H1 (cell line): ENCODE data around the gene RIPK4. TPM values are rescaled to one million over a fixed set of nuclear protein-coding genes. Genes with fewer than 3 reads are reported as not detected.

ENCODE experiments used
- CTCF ChIA-PET: fragments of 300-600 bp; sonication (Branson Sonifier 250); formaldehyde crosslinking; loops from one replicate; lab custom pipeline; 2021; ENCODE audit not compliant: partially characterized antibody; lab: Charles Lee
- POLR2A ChIA-PET: fragments of 300-600 bp; sonication (Branson Sonifier 250); formaldehyde crosslinking; loops from one replicate; lab custom pipeline; 2021; ENCODE audit warnings: inconsistent platforms; ENCODE audit not compliant: partially characterized antibody; lab: Charles Lee
- DNase-seq, 2 experiments: peaks; one replicate each; pipeline versions ENCODE4 v3.0.0 to v3.0.0-alpha.2; 2010 to 2022; ENCODE audit warnings: low spot score in 2 of 2, low read depth in 1 of 2, mixed read lengths in 1 of 2
- FAIRE-seq: peaks from 2 replicates; lab custom pipeline; 2011; peaks lifted over from hg19 to GRCh38; lab: Jason Lieb, UNC
- H2AFZ ChIP-seq: 2 replicates; pipeline ENCODE4 v1.8.1; 2012; ENCODE audit warnings: low read length, inconsistent platforms
- H2AK5ac ChIP-seq: 2 replicates; pipeline ENCODE4 v1.6.1; 2013; ENCODE audit warnings: low read depth, low read length
- H2BK120ac ChIP-seq: replicated peaks from 2 replicates; pipeline ENCODE3; 2013; ENCODE audit warnings: low read depth, low read length, inconsistent platforms
- H2BK12ac ChIP-seq: 2 replicates; pipeline ENCODE4 v1.6.1; 2013; ENCODE audit warnings: low read depth, low read length
- H2BK15ac ChIP-seq: 2 replicates; pipeline ENCODE4 v1.6.1; 2013; ENCODE audit warnings: low read length
- H2BK20ac ChIP-seq: 2 replicates; pipeline ENCODE4 v1.6.1; 2013; ENCODE audit warnings: low read length
- H2BK5ac ChIP-seq: 2 replicates; pipeline ENCODE4 v1.6.1; 2013; ENCODE audit warnings: low read depth, low read length
- H3K14ac ChIP-seq: 2 replicates; pipeline ENCODE4 v1.6.1; 2013; ENCODE audit warnings: inconsistent platforms; ENCODE audit not compliant: insufficient read length
- H3K18ac ChIP-seq: 2 replicates; pipeline ENCODE4 v1.6.1; 2013; ENCODE audit warnings: low read length; ENCODE audit errors: extremely low read depth
- H3K23ac ChIP-seq: 2 replicates; pipeline ENCODE4 v1.6.1; 2013; ENCODE audit warnings: inconsistent platforms; ENCODE audit not compliant: insufficient read length
- H3K23me2 ChIP-seq: 2 replicates; pipeline ENCODE4 v1.6.1; 2013; ENCODE audit warnings: low read depth, low read length
- H3K27ac ChIP-seq: 2 replicates; pipeline ENCODE4 v1.6.1; 2011; ENCODE audit warnings: low read depth, low read length, inconsistent platforms
- H3K27me3 ChIP-seq, 4 experiments: replicated peaks in 1 of 4; 1 replicate in 1 of 4; 2 replicates in 3 of 4; pipeline versions ENCODE4 v1.6.1 to v1.8.1; 2011 to 2013; ENCODE audit warnings: low read length in 3 of 4, mild to moderate bottlenecking in 3 of 4, inconsistent platforms in 2 of 4, mixed read lengths in 2 of 4, moderate library complexity in 1 of 4; ENCODE audit not compliant: control insufficient read depth in 3 of 4, insufficient read depth in 3 of 4; ENCODE audit errors: extremely low read depth in 1 of 4
- H3K36me3 ChIP-seq, 4 experiments: 2 replicates each; pipeline versions ENCODE4 v1.6.1 to v1.8.1; 2011 to 2013; ENCODE audit warnings: mild to moderate bottlenecking in 4 of 4, low read length in 3 of 4, moderate library complexity in 2 of 4, control low read depth in 1 of 4, inconsistent platforms in 1 of 4; ENCODE audit not compliant: insufficient read depth in 4 of 4, control insufficient read depth in 2 of 4
- H3K4ac ChIP-seq: replicated peaks from 2 replicates; pipeline ENCODE3; 2013; ENCODE audit warnings: low read length, low read depth, mixed read lengths, inconsistent platforms; ENCODE audit not compliant: insufficient read length
- H3K4me1 ChIP-seq, 4 experiments: replicated peaks in 1 of 4; 1 replicate in 1 of 4; 2 replicates in 3 of 4; pipeline versions ENCODE4 v1.6.1 to v1.8.1; 2011 to 2013; ENCODE audit warnings: low read length in 3 of 4, inconsistent platforms in 2 of 4, mixed read lengths in 1 of 4; ENCODE audit not compliant: insufficient read depth in 4 of 4, control insufficient read depth in 3 of 4
- H3K4me2 ChIP-seq, 2 experiments: 2 replicates each; pipeline versions ENCODE4 v1.6.1 to v1.8.1; 2011 to 2013; ENCODE audit warnings: low read depth in 2 of 2, low read length in 2 of 2, control low read depth in 1 of 2, inconsistent platforms in 1 of 2, mild to moderate bottlenecking in 1 of 2; ENCODE audit not compliant: insufficient read depth in 1 of 2
- H3K4me3 ChIP-seq, 4 experiments: fragments of 200-600, 300-600 bp in 1 of 4; sonication (generic), shearing (Covaris generic), sonication (Bioruptor Twin) in 1 of 4; 2 replicates each; pipeline versions ENCODE4 v1.5.1 to v1.8.1; 2011 to 2016; ENCODE audit warnings: low read length in 4 of 4, low read depth in 3 of 4, control low read depth in 2 of 4, inconsistent platforms in 2 of 4, mild to moderate bottlenecking in 2 of 4, mixed read lengths in 1 of 4, moderate library complexity in 1 of 4; ENCODE audit not compliant: insufficient read depth in 2 of 4; ENCODE audit errors: extremely low read depth in 1 of 4
- H3K56ac ChIP-seq: replicated peaks from 2 replicates; pipeline ENCODE3; 2013; ENCODE audit warnings: low read depth, mild to moderate bottlenecking, mixed read lengths, low read length, inconsistent platforms; ENCODE audit not compliant: insufficient read length
- H3K79me1 ChIP-seq: 2 replicates; pipeline ENCODE4 v1.6.1; 2013; ENCODE audit warnings: low read depth, low read length, control low read depth
- H3K79me2 ChIP-seq, 2 experiments: 2 replicates each; pipeline versions ENCODE4 v1.6.1 to v1.8.1; 2012 to 2013; ENCODE audit warnings: low read length in 2 of 2, mild to moderate bottlenecking in 2 of 2, inconsistent platforms in 1 of 2; ENCODE audit not compliant: insufficient read depth in 2 of 2, control insufficient read depth in 1 of 2
- H3K9ac ChIP-seq, 4 experiments: replicated peaks in 1 of 4; 1 replicate in 1 of 4; 2 replicates in 3 of 4; pipeline versions ENCODE4 v1.6.1 to v1.8.1; 2011 to 2013; ENCODE audit warnings: low read depth in 3 of 4, low read length in 3 of 4, control low read depth in 2 of 4, mild to moderate bottlenecking in 2 of 4, moderate library complexity in 2 of 4, inconsistent platforms in 1 of 4; ENCODE audit errors: extremely low read depth in 1 of 4
- H3K9me3 ChIP-seq, 2 experiments: 2 replicates each; pipeline versions ENCODE4 v1.6.1 to v1.8.1; 2012 to 2013; ENCODE audit warnings: mild to moderate bottlenecking in 2 of 2, moderate library complexity in 2 of 2, control low read depth in 1 of 2, inconsistent platforms in 1 of 2, low read depth in 1 of 2, low read length in 1 of 2, mixed read lengths in 1 of 2; ENCODE audit not compliant: insufficient read depth in 2 of 2
- H4K20me1 ChIP-seq, 2 experiments: replicated peaks in 1 of 2; 2 replicates each; pipeline versions ENCODE3 to v1.8.1; 2011 to 2013; ENCODE audit warnings: inconsistent platforms in 2 of 2, low read length in 2 of 2, mild to moderate bottlenecking in 1 of 2; ENCODE audit not compliant: insufficient read depth in 2 of 2, control insufficient read depth in 1 of 2
- H4K5ac ChIP-seq: 2 replicates; pipeline ENCODE4 v1.6.1; 2013; ENCODE audit warnings: low read length, low read depth, mixed read lengths, inconsistent platforms; ENCODE audit not compliant: insufficient read length
- H4K8ac ChIP-seq: 2 replicates; pipeline ENCODE4 v1.8.0; 2013; ENCODE audit warnings: mild to moderate bottlenecking, moderate library complexity, low read length, inconsistent platforms; ENCODE audit not compliant: insufficient read depth; ENCODE audit errors: extremely low read depth
- H4K91ac ChIP-seq: replicated peaks from 2 replicates; pipeline ENCODE3; 2013; ENCODE audit warnings: low read length, mixed read lengths, inconsistent platforms; ENCODE audit not compliant: insufficient read length
- ASH2L ChIP-seq: fragments of 200-600, 300-600 bp; sonication (generic); IDR thresholded peaks from one replicate; pipeline ENCODE4 v1.7.1; 2017; ENCODE audit warnings: low read length
- CBX8 ChIP-seq: fragments of 300-800, 300-1000 bp; sonication (generic); IDR thresholded peaks from 2 replicates; pipeline ENCODE4 v1.7.1; 2016; ENCODE audit warnings: low read depth, low read length, borderline replicate concordance
- CTBP2 ChIP-seq: IDR thresholded peaks from 2 replicates; pipeline ENCODE4 v1.7.0; 2011; ENCODE audit warnings: borderline replicate concordance, mild to moderate bottlenecking, moderate library complexity, mixed read lengths, low read length; ENCODE audit not compliant: insufficient read depth, insufficient read length
- KDM5A ChIP-seq: fragments of 200-600 bp; IDR thresholded peaks from 2 replicates; pipeline ENCODE4 v1.7.1; 2012; ENCODE audit warnings: mild to moderate bottlenecking, low read length, inconsistent platforms, mixed read lengths
- POLR2A ChIP-seq, 2 experiments: IDR thresholded peaks; 1 replicate in 1 of 2; 2 replicates in 1 of 2; pipeline ENCODE4 v1.6.1; 2011; ENCODE audit warnings: low read depth in 2 of 2, low read length in 2 of 2, mild to moderate bottlenecking in 2 of 2; ENCODE audit errors: control extremely low read depth in 1 of 2
- SRF ChIP-seq: IDR thresholded peaks from 2 replicates; pipeline ENCODE4 v1.6.1; 2011; ENCODE audit warnings: mild to moderate bottlenecking, low read depth, low read length, moderate library complexity
- TBP ChIP-seq: IDR thresholded peaks from 2 replicates; pipeline ENCODE4 v1.6.1; 2011; ENCODE audit warnings: low read depth, low read length, improper control_type of control experiment
- WGBS, 2 experiments: shearing (Covaris generic) in 1 of 2; methylation state at CpG; one replicate each; pipeline versions ENCODE4 v1.1.6 to v1.1.7; 2013 to 2015; ENCODE audit warnings: low lambda C conversion rate in 2 of 2, mixed read lengths in 2 of 2, inconsistent platforms in 1 of 2, low coverage in 1 of 2, missing lambda C conversion rate in 1 of 2; ENCODE audit not compliant: insufficient replicate concordance in 2 of 2, insufficient coverage in 1 of 2, insufficient read length in 1 of 2; ENCODE audit errors: extremely low coverage in 1 of 2, missing lambda C conversion rate in 1 of 2; 5-methylcytosine and 5-hydroxymethylcytosine counted together
- polyA plus RNA-seq, 7 experiments: library from polyadenylated mRNA; depleted of rRNA in 3 of 7; stranded (reverse) in 5 of 7; unstranded in 2 of 7; fragments of >200 nt in 5 of 7; fragments of 200-250 nt in 2 of 7; gene quantifications; 1 replicate in 5 of 7; 2 replicates in 1 of 7; 4 replicates in 1 of 7; pipeline versions ENCODE4 v1.2.1 to v1.2.3, GENCODE V29; 2011 to 2013; ENCODE audit warnings: missing spikeins in 2 of 7, mixed read lengths in 2 of 7
- total RNA-seq: library from RNA; stranded (reverse); fragmentation: NEBNext Ultra II Directional; extraction: Animal tissue kit (Norgen Biotek cat#: 25700); gene quantifications from 2 replicates; pipeline ENCODE4 v1.2.1, GENCODE V29; 2021
- TF ChIP-seq, protein P1 (sequence below): IDR thresholded peaks from 2 replicates; pipeline ENCODE4 v1.6.1; 2012; ENCODE audit warnings: inconsistent platforms
- TF ChIP-seq, protein P2 (sequence below): IDR thresholded peaks from 2 replicates; pipeline ENCODE4 v1.6.1; 2012; ENCODE audit warnings: low read length, inconsistent platforms
- TF ChIP-seq, protein P3 (sequence below), 3 experiments: IDR thresholded peaks; 1 replicate in 2 of 3; 2 replicates in 1 of 3; pipeline versions ENCODE4 v1.5.1 to v1.6.1; 2011; ENCODE audit warnings: low read length in 3 of 3, mild to moderate bottlenecking in 3 of 3, inconsistent platforms in 2 of 3, low read depth in 1 of 3, moderate library complexity in 1 of 3; ENCODE audit not compliant: insufficient read depth in 1 of 3; ENCODE audit errors: control extremely low read depth in 1 of 3

Gene RIPK4
- total and polyA plus RNA-seq, 2 of the 8 experiments (the other 6 are each of a cell fraction or from before 2014, with no cell fraction given) = 2.7 to 5.6 TPM

DNA sequence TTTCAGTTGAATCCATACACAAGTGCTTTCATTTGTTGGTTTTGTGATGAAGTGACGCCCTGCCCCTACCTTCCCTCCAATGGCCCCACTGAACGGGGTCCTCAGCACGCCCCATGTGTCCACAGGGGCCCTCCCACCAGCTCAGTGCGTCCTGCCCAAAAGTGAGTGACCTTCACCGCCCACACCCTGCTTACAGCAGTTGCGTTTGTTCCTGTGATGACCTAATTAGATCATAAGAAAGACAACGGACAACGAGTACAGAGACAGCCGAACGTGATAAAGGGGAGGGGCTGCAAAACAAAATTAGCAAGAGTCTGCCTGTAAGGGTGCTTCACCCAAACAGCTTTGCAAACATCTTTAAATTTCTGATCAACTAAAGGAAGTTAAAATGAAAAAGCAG, 38.2 kb upstream of the RIPK4 start:
- Histone ChIP-seq H3K4me3 (no peak overlapping the region), H3K27ac (no peak overlapping the region), H3K4me2 (no peak overlapping the region), H4K8ac (no peak overlapping the region), H3K4ac (no peak overlapping the region), H3K23me2 (peaks cover 14% of the 10 kb centered on the region; the same call in 1 of the 2 replicates), H3K27me3 (no peaks in the 10 kb centered on the region), H2AK5ac (no peak overlapping the region), H2BK15ac (no peak overlapping the region), H4K5ac (no peak overlapping the region), H2BK120ac (no peak overlapping the region), H3K79me2 (no peaks in the 10 kb centered on the region), H3K4me1 (no peaks in the 10 kb centered on the region), H3K23ac (no peak overlapping the region), H4K20me1 (peaks cover 2 to 12% of the 10 kb centered on the region in 2 experiments), H3K9me3 (no peaks in the 10 kb centered on the region), H3K9ac (no peak overlapping the region), H2BK12ac (no peak overlapping the region), H2AFZ (no peak overlapping the region), H3K79me1 (no peaks in the 10 kb centered on the region; the same call in 1 of the 2 replicates), H3K14ac (no peak overlapping the region), H3K18ac (no peak overlapping the region), H3K36me3 (peaks cover 2 to 10% (median 7%) of the 10 kb centered on the region in 4 experiments; a peak in 7 of 8 replicates), H4K91ac (no peak overlapping the region), H2BK20ac (no peak overlapping the region), H2BK5ac (no peak overlapping the region), H3K56ac (no peak overlapping the region)
- ChIA-PET POLR2A (no interaction called here), CTCF (interaction anchor here (1.1 kb wide), 1 partner anchor 11 kb away, joined by 5 read pairs; no protein-coding TSS in a partner anchor)
- FAIRE-seq = no peak
- no peak for DNase-seq
- WGBS, 2 experiments = 92% methylated on average over 10 of the region's 10 CpGs; no CpG with 5 or more reads in 1 of the 2 experiments
- TF ChIP-seq CBX8 (no peak), POLR2A (IDR thresholded peaks at IDR 0.05; ENCODE audit: control extremely low read depth in 1 of 2, low read depth in 2 of 2, low read length in 2 of 2) (no peak), CTBP2 (no peak), ASH2L (no peak), KDM5A (no peak), SRF (no peak), TBP (no peak)
- TF ChIP-seq, protein P1, sequence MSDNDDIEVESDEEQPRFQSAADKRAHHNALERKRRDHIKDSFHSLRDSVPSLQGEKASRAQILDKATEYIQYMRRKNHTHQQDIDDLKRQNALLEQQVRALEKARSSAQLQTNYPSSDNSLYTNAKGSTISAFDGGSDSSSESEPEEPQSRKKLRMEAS = no peak
- TF ChIP-seq, protein P2, sequence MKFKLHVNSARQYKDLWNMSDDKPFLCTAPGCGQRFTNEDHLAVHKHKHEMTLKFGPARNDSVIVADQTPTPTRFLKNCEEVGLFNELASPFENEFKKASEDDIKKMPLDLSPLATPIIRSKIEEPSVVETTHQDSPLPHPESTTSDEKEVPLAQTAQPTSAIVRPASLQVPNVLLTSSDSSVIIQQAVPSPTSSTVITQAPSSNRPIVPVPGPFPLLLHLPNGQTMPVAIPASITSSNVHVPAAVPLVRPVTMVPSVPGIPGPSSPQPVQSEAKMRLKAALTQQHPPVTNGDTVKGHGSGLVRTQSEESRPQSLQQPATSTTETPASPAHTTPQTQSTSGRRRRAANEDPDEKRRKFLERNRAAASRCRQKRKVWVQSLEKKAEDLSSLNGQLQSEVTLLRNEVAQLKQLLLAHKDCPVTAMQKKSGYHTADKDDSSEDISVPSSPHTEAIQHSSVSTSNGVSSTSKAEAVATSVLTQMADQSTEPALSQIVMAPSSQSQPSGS = no peak
- TF ChIP-seq, protein P3, sequence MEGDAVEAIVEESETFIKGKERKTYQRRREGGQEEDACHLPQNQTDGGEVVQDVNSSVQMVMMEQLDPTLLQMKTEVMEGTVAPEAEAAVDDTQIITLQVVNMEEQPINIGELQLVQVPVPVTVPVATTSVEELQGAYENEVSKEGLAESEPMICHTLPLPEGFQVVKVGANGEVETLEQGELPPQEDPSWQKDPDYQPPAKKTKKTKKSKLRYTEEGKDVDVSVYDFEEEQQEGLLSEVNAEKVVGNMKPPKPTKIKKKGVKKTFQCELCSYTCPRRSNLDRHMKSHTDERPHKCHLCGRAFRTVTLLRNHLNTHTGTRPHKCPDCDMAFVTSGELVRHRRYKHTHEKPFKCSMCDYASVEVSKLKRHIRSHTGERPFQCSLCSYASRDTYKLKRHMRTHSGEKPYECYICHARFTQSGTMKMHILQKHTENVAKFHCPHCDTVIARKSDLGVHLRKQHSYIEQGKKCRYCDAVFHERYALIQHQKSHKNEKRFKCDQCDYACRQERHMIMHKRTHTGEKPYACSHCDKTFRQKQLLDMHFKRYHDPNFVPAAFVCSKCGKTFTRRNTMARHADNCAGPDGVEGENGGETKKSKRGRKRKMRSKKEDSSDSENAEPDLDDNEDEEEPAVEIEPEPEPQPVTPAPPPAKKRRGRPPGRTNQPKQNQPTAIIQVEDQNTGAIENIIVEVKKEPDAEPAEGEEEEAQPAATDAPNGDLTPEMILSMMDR (IDR thresholded peaks at IDR 0.05; ENCODE audit: control extremely low read depth in 1 of 3, insufficient read depth in 1 of 3, low read depth in 1 of 3, low read length in 3 of 3) = no peak
